HG03342 (cell line): ENCODE data around the gene CHCT1.
"Not testable (repeated sequence)": the region's sequence is repeated elsewhere in the genome, so short reads cannot be mapped to it uniquely, and the experiment has no call there.

Experiments
- ATAC-seq: cut with Tn5 transposase; IDR thresholded peaks from one replicate; pipeline ENCODE4 v1.9.1; 2021; ENCODE audit warnings: mild to moderate bottlenecking, moderate library complexity; ENCODE audit not compliant: unreplicated experiment

The CHCT1 gene

GRCh38 chr17:60422162-60422665 lies at the start of gene CHCT1:
Gene CHCT1, plus strand, starts transcription at chr17:60422489. Its CDS starts 104 bp downstream, at chr17:60422593.
- no peak for ATAC-seq

- no peak for ATAC-seq
Observed at GRCh38 chr17:60372790-60373483, 49.4 kb upstream of the CHCT1 start.

- ATAC-seq = not testable (repeated sequence)
Observed at GRCh38 chr17:60378187-60378586, 44.1 kb upstream of the CHCT1 start.

- not testable (repeated sequence) for ATAC-seq
Observed at GRCh38 chr17:60379461-60379860, 42.8 kb upstream of the CHCT1 start.

- ATAC-seq = no peak
Observed at GRCh38 chr17:60381958-60382357, 40.3 kb upstream of the CHCT1 start.

- ATAC-seq = no peak
Observed at GRCh38 chr17:60383379-60383778, 38.9 kb upstream of the CHCT1 start.

GRCh38 chr17:60384921-60385320 lies 37.4 kb upstream of the CHCT1 start:
- ATAC-seq = not testable (repeated sequence)

GRCh38 chr17:60386147-60387058 lies 35.9 kb upstream of the CHCT1 start:
- ATAC-seq = no peak

GRCh38 chr17:60387666-60388065 lies 34.6 kb upstream of the CHCT1 start:
- no peak for ATAC-seq

- no peak for ATAC-seq
Observed at GRCh38 chr17:60388742-60389141, 33.5 kb upstream of the CHCT1 start.

- no peak for ATAC-seq
Observed at GRCh38 chr17:60390186-60390585, 32.1 kb upstream of the CHCT1 start.

- no peak for ATAC-seq
Observed at GRCh38 chr17:60390925-60391470, 31.3 kb upstream of the CHCT1 start.

- peak; percentile 23 for ATAC-seq
Observed at GRCh38 chr17:60391471-60392041, 30.7 kb upstream of the CHCT1 start.

- ATAC-seq = peak; percentile 85
Observed at GRCh38 chr17:60392042-60392844, 30.0 kb upstream of the CHCT1 start, which contains the start of gene USP32. Gene USP32, minus strand, starts transcription at chr17:60392133. Its CDS starts 194 bp downstream, at chr17:60391939.

GRCh38 chr17:60392845-60393702 lies 29.2 kb upstream of the CHCT1 start:
- ATAC-seq = no peak

- no peak for ATAC-seq
Observed at GRCh38 chr17:60393840-60394723, 28.2 kb upstream of the CHCT1 start.

GRCh38 chr17:60395508-60396065 lies 26.7 kb upstream of the CHCT1 start:
- ATAC-seq = no peak

GRCh38 chr17:60396412-60396811 lies 25.9 kb upstream of the CHCT1 start:
- ATAC-seq = no peak
